Immature natural killer cell (primary cell): ENCODE measurements around the gene TAF11L3. TPM values are rescaled to one million over a fixed set of nuclear protein-coding genes. Genes with fewer than 3 reads are reported as not detected.
"Not testable (repeated sequence)": the region's sequence is repeated elsewhere in the genome, so short reads cannot be mapped to it uniquely, and the experiment has no call there.

Experiments
- DNase-seq, 3 donors: peaks; one replicate each; pipeline ENCODE4 v3.0.0; 2022; ENCODE audit warnings: mixed read lengths in 1 of 3
- H3K27ac Mint-ChIP-seq, 6 donors: one replicate each; pipeline ENCODE4 v1.8.0; 2020; ENCODE audit warnings: mixed read lengths in 6 of 6, mild to moderate bottlenecking in 5 of 6, inconsistent platforms in 4 of 6, moderate library complexity in 3 of 6
- H3K27me3 Mint-ChIP-seq, 3 donors: one replicate each; pipeline ENCODE4 v1.8.0; 2020 to 2021; ENCODE audit warnings: low read depth in 3 of 3, mild to moderate bottlenecking in 3 of 3, mixed read lengths in 3 of 3, moderate library complexity in 3 of 3, inconsistent platforms in 1 of 3
- H3K36me3 Mint-ChIP-seq, 3 donors: one replicate each; pipeline ENCODE4 v1.8.0; 2020; ENCODE audit warnings: mixed read lengths in 3 of 3, inconsistent platforms in 2 of 3, mild to moderate bottlenecking in 2 of 3
- H3K4me1 Mint-ChIP-seq, 2 donors: one replicate each; pipeline ENCODE4 v1.8.0; 2020; ENCODE audit warnings: inconsistent platforms in 2 of 2, mild to moderate bottlenecking in 2 of 2, mixed read lengths in 2 of 2, moderate library complexity in 1 of 2
- H3K4me3 Mint-ChIP-seq, 5 donors: one replicate each; pipeline ENCODE4 v1.8.0; 2020; ENCODE audit warnings: mild to moderate bottlenecking in 5 of 5, mixed read lengths in 5 of 5, inconsistent platforms in 3 of 5, moderate library complexity in 3 of 5
- H3K9me3 Mint-ChIP-seq, 6 donors: one replicate each; pipeline ENCODE4 v1.8.0; 2020; ENCODE audit warnings: mild to moderate bottlenecking in 6 of 6, mixed read lengths in 6 of 6, inconsistent platforms in 4 of 6, moderate library complexity in 3 of 6
- polyA plus RNA-seq, 3 donors: library from polyadenylated mRNA; unstranded; fragments of 300-500 nt; fragmentation: Illumina TruSeq; gene quantifications; one replicate each; pipeline ENCODE4 v1.2.3, GENCODE V29; 2021

The TAF11L3 gene
- polyA plus RNA-seq, 3 donors from 2014 or later = not detected

GRCh38 chr5:17517526-17517925 lies 641 bp upstream of the TAF11L3 start:
- H3K27ac Mint-ChIP-seq, H3K36me3 Mint-ChIP-seq, H3K4me1 Mint-ChIP-seq, H3K4me3 Mint-ChIP-seq, DNase-seq, H3K27me3 Mint-ChIP-seq: not testable (repeated sequence)
- H3K9me3 Mint-ChIP-seq = peaks cover 3 to 16% (median 7%) of the 10 kb centered on the region in 6 donors

- H3K9me3 Mint-ChIP-seq, H3K27ac Mint-ChIP-seq, H3K4me1 Mint-ChIP-seq, H3K4me3 Mint-ChIP-seq, DNase-seq, H3K36me3 Mint-ChIP-seq, H3K27me3 Mint-ChIP-seq: not testable (repeated sequence)
These were observed 1.3 kb downstream of the TAF11L3 start for GRCh38 chr5:17519508-17519907.

- H3K4me3 Mint-ChIP-seq, H3K36me3 Mint-ChIP-seq, H3K27me3 Mint-ChIP-seq, H3K4me1 Mint-ChIP-seq, DNase-seq, H3K9me3 Mint-ChIP-seq, H3K27ac Mint-ChIP-seq: not testable (repeated sequence)
These were observed 3.3 kb downstream of the TAF11L3 start, which contains the start of gene TAF11L4 for GRCh38 chr5:17521501-17521900. Gene TAF11L4 (plus strand): TSS chr5:17521801.

- H3K4me1 Mint-ChIP-seq, H3K36me3 Mint-ChIP-seq, H3K27me3 Mint-ChIP-seq, H3K9me3 Mint-ChIP-seq, DNase-seq, H3K27ac Mint-ChIP-seq, H3K4me3 Mint-ChIP-seq: not testable (repeated sequence)
These were observed 6.8 kb downstream of the TAF11L3 start, which contains the start of gene TAF11L5 for GRCh38 chr5:17524935-17525334. Gene TAF11L5 (plus strand): TSS chr5:17525235.

GRCh38 chr5:17526504-17526903 lies 8.3 kb downstream of the TAF11L3 start:
- H3K4me1 Mint-ChIP-seq, H3K27me3 Mint-ChIP-seq, H3K36me3 Mint-ChIP-seq, H3K9me3 Mint-ChIP-seq, H3K27ac Mint-ChIP-seq, H3K4me3 Mint-ChIP-seq: not testable (repeated sequence)
- DNase-seq = peak in 1 of 3 donors; percentile 5

GRCh38 chr5:17528369-17528768 lies 10.2 kb downstream of the TAF11L3 start, which contains the start of gene TAF11L6:
Gene TAF11L6 (plus strand): TSS chr5:17528669.
- H3K9me3 Mint-ChIP-seq, DNase-seq, H3K27ac Mint-ChIP-seq, H3K4me3 Mint-ChIP-seq, H3K27me3 Mint-ChIP-seq, H3K4me1 Mint-ChIP-seq, H3K36me3 Mint-ChIP-seq: not testable (repeated sequence)

Other genes with a start within 250 kb of the TAF11L3 start
- not detected for gene TAF11L2, start 20.1 kb upstream of the TAF11L3 start, polyA plus RNA-seq
- not detected for gene TAF11L4, start 3.4 kb downstream of the TAF11L3 start, polyA plus RNA-seq
- gene TAF11L5, start 6.9 kb downstream of the TAF11L3 start, polyA plus RNA-seq = not detected
- gene TAF11L6, start 10.3 kb downstream of the TAF11L3 start, polyA plus RNA-seq = not detected
- not detected for gene TAF11L7, start 67.4 kb downstream of the TAF11L3 start, polyA plus RNA-seq
- not detected for gene TAF11L8, start 72.6 kb downstream of the TAF11L3 start, polyA plus RNA-seq
- gene TAF11L9, start 76.0 kb downstream of the TAF11L3 start, polyA plus RNA-seq = not detected
- gene TAF11L10, start 79.5 kb downstream of the TAF11L3 start, polyA plus RNA-seq = not detected
- not detected for gene TAF11L11, start 85.8 kb downstream of the TAF11L3 start, polyA plus RNA-seq
- not detected for gene TAF11L12, start 92.0 kb downstream of the TAF11L3 start, polyA plus RNA-seq
- gene TAF11L13, start 113.7 kb downstream of the TAF11L3 start, polyA plus RNA-seq = not detected
- not detected for gene TAF11L14, start 116.1 kb downstream of the TAF11L3 start, polyA plus RNA-seq